Naive thymus-derived CD8-positive, alpha-beta T cell (primary cell): Measurements from ENCODE around the gene DNAJC5G. TPM values are rescaled to one million over a fixed set of nuclear protein-coding genes. Genes with fewer than 3 reads are reported as not detected.
"Not testable (repeated sequence)": the region's sequence is repeated elsewhere in the genome, so short reads cannot be mapped to it uniquely, and the experiment has no call there.

Source experiments
- ATAC-seq, 2 donors: fragments of 150-1000 bp; cut with Tn5 transposase in 1 of 2; sonication (Bioruptor Pico), chemical (Tn5 transposase) in 1 of 2; 1 replicate in 1 of 2; 2 replicates in 1 of 2; pipeline ENCODE4 v1.10.0; 2021; ENCODE audit warnings: mild to moderate bottlenecking in 2 of 2, moderate library complexity in 2 of 2
- POLR2A ChIA-PET: fragments of 350-600 bp; sonication (Branson Sonifier 250); formaldehyde crosslinking; loops from one replicate; lab custom pipeline; 2021; ENCODE audit warnings: antibody characterized with exemption; lab: Charles Lee
- DNase-seq, 10 donors: peaks; one replicate each; pipeline versions ENCODE4 v3.0.0 to v3.0.0-alpha.2; 2020 to 2022
- H3K27ac Mint-ChIP-seq, 10 donors: one replicate each; pipeline ENCODE4 v1.8.0; 2020 to 2022; ENCODE audit warnings: mild to moderate bottlenecking in 10 of 10, mixed read lengths in 10 of 10, moderate library complexity in 4 of 10, inconsistent platforms in 1 of 10
- H3K27me3 Mint-ChIP-seq, 5 donors: one replicate each; pipeline ENCODE4 v1.8.0; 2021 to 2022; ENCODE audit warnings: mixed read lengths in 5 of 5
- H3K36me3 Mint-ChIP-seq, 3 donors: one replicate each; pipeline ENCODE4 v1.8.0; 2020 to 2022; ENCODE audit warnings: mixed read lengths in 3 of 3, mild to moderate bottlenecking in 2 of 3, inconsistent platforms in 1 of 3
- H3K4me1 Mint-ChIP-seq, 4 donors: one replicate each; pipeline ENCODE4 v1.8.0; 2021 to 2022; ENCODE audit warnings: mixed read lengths in 4 of 4
- H3K4me3 Mint-ChIP-seq, 10 donors: one replicate each; pipeline ENCODE4 v1.8.0; 2020 to 2022; ENCODE audit warnings: mild to moderate bottlenecking in 10 of 10, mixed read lengths in 10 of 10, moderate library complexity in 6 of 10, inconsistent platforms in 1 of 10
- H3K9me3 Mint-ChIP-seq, 9 donors: one replicate each; pipeline ENCODE4 v1.8.0; 2020 to 2022; ENCODE audit warnings: mixed read lengths in 9 of 9, mild to moderate bottlenecking in 3 of 9, inconsistent platforms in 1 of 9, moderate library complexity in 1 of 9
- polyA plus RNA-seq, 3 donors: library from polyadenylated mRNA; unstranded; fragments of 300-500 nt; fragmentation: Illumina TruSeq; gene quantifications; one replicate each; pipeline ENCODE4 v1.2.3, GENCODE V29; 2021
- total RNA-seq, 8 experiments: library from RNA in 2 of 8; stranded (reverse) in 2 of 8; gene quantifications; one replicate each; pipeline ENCODE4 v1.2.3 and lab custom pipeline; 2021 to 2026

The DNAJC5G gene
- total and polyA plus RNA-seq, 5 experiments from 2014 or later: not detected

- POLR2A ChIA-PET: interaction anchor here (0.7 kb wide), 1 partner anchor 217 kb away, joined by 4 read pairs; no protein-coding TSS in a partner anchor
- H3K4me3 Mint-ChIP-seq, H3K9me3 Mint-ChIP-seq, H3K27ac Mint-ChIP-seq, H3K36me3 Mint-ChIP-seq, DNase-seq, ATAC-seq: not testable (repeated sequence)
- peaks cover 12 to 16% (median 14%) of the 10 kb centered on the region in 4 donors for H3K4me1 Mint-ChIP-seq
- H3K27me3 Mint-ChIP-seq: peaks cover 9 to 21% (median 16%) of the 10 kb centered on the region in 5 donors
These were observed 6.9 kb upstream of the DNAJC5G start for GRCh38 chr2:27268296-27268695.

DNA sequence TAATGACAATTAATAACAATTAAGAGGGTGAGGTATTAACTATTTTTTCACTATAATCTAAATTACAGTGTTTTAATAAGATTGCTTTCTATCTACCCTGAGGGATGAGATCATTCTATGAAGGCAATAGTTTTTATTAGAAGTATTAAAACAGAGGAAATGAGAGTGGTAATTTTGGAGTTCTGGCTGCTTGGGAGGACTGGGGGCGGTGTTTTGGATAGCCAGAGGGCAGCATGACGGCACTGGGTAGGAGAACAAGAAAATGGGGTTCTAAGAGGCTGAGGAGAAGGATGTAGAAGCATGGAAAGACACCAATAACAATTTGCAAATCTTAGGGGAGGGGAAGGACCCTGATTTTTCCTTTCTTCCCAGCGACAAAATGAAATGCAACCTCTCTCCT, 5.1 kb upstream of the DNAJC5G start:
- Mint-ChIP-seq H3K9me3 (no peaks in the 10 kb centered on the region), H3K27me3 (peaks cover 0 to 15% (median 9%) of the 10 kb centered on the region in 5 donors), H3K36me3 (no peaks in the 10 kb centered on the region), H3K4me1 (peaks cover 0 to 5% (median 3%) of the 10 kb centered on the region in 4 donors), H3K27ac (no peak overlapping the region), H3K4me3 (no peak overlapping the region)
- DNase-seq (no peak), ATAC-seq (no peak)
- POLR2A ChIA-PET: interaction anchor here (0.6 kb wide), 1 partner anchor 443 kb away, joined by 3 read pairs; no protein-coding TSS in a partner anchor

- Mint-ChIP-seq H3K36me3 (no peaks in the 10 kb centered on the region), H3K4me3 (no peak overlapping the region), H3K4me1 (peaks cover 0 to under 1% (median 0%) of the 10 kb centered on the region in 4 donors), H3K9me3 (no peaks in the 10 kb centered on the region), H3K27me3 (peaks cover 0 to 15% (median 8%) of the 10 kb centered on the region in 5 donors), H3K27ac (no peak overlapping the region)
- ATAC-seq (no peak), DNase-seq (no peak)
- POLR2A ChIA-PET: interaction anchor here (0.6 kb wide), 1 partner anchor 442 kb away, joined by 3 read pairs; no protein-coding TSS in a partner anchor
These were observed 4.6 kb upstream of the DNAJC5G start for GRCh38 chr2:27270670-27271069.

DNA sequence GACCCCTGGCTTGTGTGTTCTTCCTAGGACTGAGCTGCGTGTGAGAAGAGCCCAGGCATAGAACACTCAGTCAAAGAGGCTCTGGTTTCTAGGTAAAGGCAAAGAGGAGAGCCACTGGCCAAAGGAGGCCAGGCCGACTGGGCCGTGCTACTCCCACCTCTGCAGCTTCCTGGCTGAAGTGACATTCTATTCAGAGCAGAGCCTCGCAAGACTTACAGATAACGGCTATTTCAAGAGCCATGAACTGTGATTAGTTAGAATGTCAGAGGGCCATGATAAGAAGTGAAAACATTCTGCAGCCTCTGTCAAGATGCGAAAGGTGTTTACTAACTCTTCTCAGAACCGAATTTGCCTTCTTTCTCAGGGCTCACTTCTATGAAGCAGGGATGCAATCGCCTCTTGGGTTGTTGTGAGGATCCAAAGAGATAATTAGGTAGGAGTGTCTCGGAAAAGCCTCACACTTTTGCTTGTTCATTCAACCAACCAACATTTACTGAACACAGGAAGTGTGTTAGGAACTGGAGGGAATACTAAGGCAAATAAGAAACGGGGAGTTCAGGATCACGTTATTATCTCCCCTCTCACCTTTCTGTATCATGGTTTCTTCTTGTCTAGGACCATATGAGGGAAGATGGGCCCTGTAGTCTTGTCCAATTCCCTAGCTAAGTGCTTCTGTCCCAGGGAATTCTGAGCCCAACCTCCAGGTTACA, 3.4 kb upstream of the DNAJC5G start:
- Mint-ChIP-seq H3K4me1 (no peaks in the 10 kb centered on the region), H3K9me3 (no peaks in the 10 kb centered on the region), H3K27ac (no peak overlapping the region), H3K27me3 (peaks cover 0 to 16% (median 9%) of the 10 kb centered on the region in 5 donors), H3K4me3 (no peak overlapping the region), H3K36me3 (no peaks in the 10 kb centered on the region)
- DNase-seq (no peak), ATAC-seq (no peak)
- POLR2A ChIA-PET: no interaction called here

- H3K9me3 Mint-ChIP-seq, ATAC-seq, H3K4me1 Mint-ChIP-seq, H3K4me3 Mint-ChIP-seq, DNase-seq, H3K36me3 Mint-ChIP-seq: not testable (repeated sequence)
- Mint-ChIP-seq H3K27ac (peak overlapping the region in 1 of 10 donors; percentile 74), H3K27me3 (peaks cover 6 to 16% (median 11%) of the 10 kb centered on the region in 5 donors)
- POLR2A ChIA-PET: interaction anchor here (1.2 kb wide), 1 partner anchor 11 kb away, joined by 3 read pairs; no protein-coding TSS in a partner anchor
These were observed 2.4 kb upstream of the DNAJC5G start for GRCh38 chr2:27272537-27273522.

GRCh38 chr2:27278010-27278409, 2.8 kb downstream of the DNAJC5G start:
- Mint-ChIP-seq H3K4me1 (peaks cover 0 to 4% (median 2%) of the 10 kb centered on the region in 4 donors), H3K9me3 (no peaks in the 10 kb centered on the region), H3K36me3 (no peaks in the 10 kb centered on the region), H3K4me3 (no peak overlapping the region), H3K27me3 (peaks cover 11 to 34% (median 16%) of the 10 kb centered on the region in 5 donors), H3K27ac (no peak overlapping the region)
- POLR2A ChIA-PET: interaction anchor here (0.6 to 2.5 kb wide), 5 partner anchors 13 to 687 kb away, joined by 3 to 11 read pairs (median 5); no protein-coding TSS in a partner anchor
- ATAC-seq (no peak), DNase-seq (no peak)

- POLR2A ChIA-PET: interaction anchor here (0.7 to 1.2 kb wide), 2 partner anchors 22 to 111 kb away, joined by 3 read pairs; no protein-coding TSS in a partner anchor
- Mint-ChIP-seq H3K9me3 (no peaks in the 10 kb centered on the region), H3K36me3 (no peaks in the 10 kb centered on the region), H3K4me1 (peaks cover 0 to 4% (median 2%) of the 10 kb centered on the region in 4 donors), H3K27me3 (peaks cover 7 to 38% (median 13%) of the 10 kb centered on the region in 5 donors), H3K4me3 (no peak overlapping the region), H3K27ac (no peak overlapping the region)
- ATAC-seq: no peak
- no peak for DNase-seq
These were observed 5.6 kb downstream of the DNAJC5G start for GRCh38 chr2:27280826-27281225.

GRCh38 chr2:27281442-27281841, 6.2 kb downstream of the DNAJC5G start:
- H3K9me3 Mint-ChIP-seq: no peaks in the 10 kb centered on the region
- POLR2A ChIA-PET: interaction anchor here (0.7 to 1.2 kb wide), 2 partner anchors 22 to 112 kb away, joined by 3 read pairs; no protein-coding TSS in a partner anchor
- no peak for ATAC-seq
- no peaks in the 10 kb centered on the region for H3K36me3 Mint-ChIP-seq
- peaks cover 0 to 4% (median 2%) of the 10 kb centered on the region in 4 donors for H3K4me1 Mint-ChIP-seq
- no peak overlapping the region for H3K4me3 Mint-ChIP-seq
- peaks cover 6 to 38% (median 13%) of the 10 kb centered on the region in 5 donors for H3K27me3 Mint-ChIP-seq
- DNase-seq: no peak
- H3K27ac Mint-ChIP-seq: peak overlapping the region in 1 of 10 donors; percentile 7

DNA sequence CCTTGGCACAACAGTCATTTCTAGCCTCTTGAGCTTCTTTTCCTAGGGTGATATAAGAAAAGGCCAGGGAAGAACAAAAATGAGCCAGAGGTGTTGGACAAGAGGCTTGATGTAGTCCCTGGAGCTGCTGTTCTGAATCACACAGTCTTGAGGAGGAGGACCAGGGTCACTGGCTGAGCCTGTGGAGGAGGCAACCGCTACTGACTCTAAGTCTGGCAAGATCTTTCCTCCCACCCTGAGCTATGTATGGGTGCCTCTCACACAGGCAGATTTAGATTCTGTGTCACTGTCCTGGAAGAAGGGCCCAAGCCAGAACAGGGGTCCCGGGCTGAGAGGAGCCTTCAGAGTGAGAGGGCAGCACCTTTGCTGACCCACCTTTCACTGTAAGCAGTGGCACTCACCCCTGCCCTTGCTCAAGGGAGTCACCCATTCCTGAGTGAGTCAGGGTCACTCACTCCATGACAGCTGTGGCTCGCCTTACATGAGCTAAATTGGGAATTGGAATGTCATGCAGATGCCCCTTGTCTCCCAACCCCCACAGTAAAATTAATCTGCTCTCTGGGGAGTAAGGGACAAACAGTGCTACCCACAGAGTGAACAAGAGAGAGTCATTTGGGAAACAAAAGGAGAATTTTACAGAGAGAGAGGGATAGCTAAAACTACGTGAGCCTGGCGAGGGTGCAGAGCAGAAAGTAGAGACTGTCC, 6.8 kb downstream of the DNAJC5G start, which contains the start of gene TRIM54:
Gene TRIM54, plus strand, starts transcription at position 575 of the 705 bp plus-strand sequence. CDS start 303 bp downstream, outside the sequence.
- H3K27ac Mint-ChIP-seq: peak within 1 kb of the TSS in 1 of 10 donors; percentile 7
- no peak for ATAC-seq
- H3K27me3 Mint-ChIP-seq: peaks cover 5 to 38% (median 11%) of the 10 kb centered on the region in 5 donors
- DNase-seq: no peak
- POLR2A ChIA-PET: no interaction called here
- H3K36me3 Mint-ChIP-seq: no peaks in the 10 kb centered on the region
- peaks cover 0 to 4% (median 2%) of the 10 kb centered on the region in 4 donors for H3K4me1 Mint-ChIP-seq
- no peaks in the 10 kb centered on the region for H3K9me3 Mint-ChIP-seq
- H3K4me3 Mint-ChIP-seq: no peak within 1 kb of the TSS

DNA sequence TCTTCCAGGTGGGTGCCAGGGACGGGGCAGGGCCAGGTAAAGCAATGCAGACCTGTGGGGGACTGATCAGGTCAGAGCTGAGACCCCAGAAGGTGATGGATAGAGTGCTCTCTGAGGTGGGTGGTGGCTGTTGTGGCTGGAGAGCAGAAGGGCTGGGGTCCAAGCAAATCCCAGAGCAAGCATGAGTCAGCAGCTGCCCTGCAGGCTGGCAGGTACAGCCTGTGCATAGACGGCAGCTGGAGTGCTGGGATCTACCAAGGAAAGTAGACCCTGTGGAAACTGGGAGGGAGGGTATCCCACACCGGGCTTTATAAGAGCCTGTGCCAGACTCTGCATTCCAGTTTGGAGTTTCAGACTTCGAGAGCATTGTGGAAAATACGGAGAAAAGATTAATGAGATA, 7.7 kb downstream of the DNAJC5G start:
- no peaks in the 10 kb centered on the region for H3K9me3 Mint-ChIP-seq
- H3K36me3 Mint-ChIP-seq: no peaks in the 10 kb centered on the region
- H3K4me3 Mint-ChIP-seq: no peak overlapping the region
- POLR2A ChIA-PET: no interaction called here
- H3K27me3 Mint-ChIP-seq: peaks cover 5 to 30% (median 9%) of the 10 kb centered on the region in 5 donors
- DNase-seq: no peak
- no peak for ATAC-seq
- H3K4me1 Mint-ChIP-seq: peaks cover 0 to 4% (median 2%) of the 10 kb centered on the region in 4 donors
- H3K27ac Mint-ChIP-seq: no peak overlapping the region

DNA sequence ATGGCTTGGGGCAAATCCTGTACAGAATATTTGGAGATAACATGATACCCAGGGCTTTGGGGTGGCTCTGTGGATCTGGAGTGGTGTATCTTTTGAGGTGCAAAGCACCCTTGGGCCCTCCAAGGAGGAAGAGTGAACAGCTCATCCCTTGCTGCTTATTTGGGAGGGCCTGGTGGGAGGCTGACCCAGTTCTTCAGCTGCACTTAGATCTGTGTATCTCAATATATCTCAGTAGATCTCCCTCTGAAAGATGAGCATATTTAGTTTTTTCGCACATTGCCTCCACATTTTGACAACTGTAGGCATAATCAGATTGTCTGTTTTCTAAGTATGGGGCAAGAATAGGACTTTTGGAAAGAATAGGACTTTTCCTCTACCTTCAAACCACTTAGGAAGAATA, 9.8 kb downstream of the DNAJC5G start:
- Mint-ChIP-seq H3K4me1 (peaks cover 0 to under 1% (median under 1%) of the 10 kb centered on the region in 4 donors), H3K36me3 (no peaks in the 10 kb centered on the region), H3K27ac (no peak overlapping the region), H3K27me3 (peaks cover 5 to 28% (median 7%) of the 10 kb centered on the region in 5 donors), H3K4me3 (no peak overlapping the region), H3K9me3 (no peaks in the 10 kb centered on the region)
- ATAC-seq (no peak), DNase-seq (no peak)
- POLR2A ChIA-PET: interaction anchor here (1.5 kb wide), 1 partner anchor 38 kb away, joined by 4 read pairs; the partner anchor contains the start of gene MPV17
